Measurements from ENCODE around the gene COLEC11.

The COLEC11 gene

GRCh38 chr2:3589086-3589485 is 5.8 kb upstream of the COLEC11 start:
- TF ChIP-seq TCF12 (IDR thresholded peaks at IDR 0.05; ENCODE audit: low read depth) (no peak), MAX (IDR thresholded peaks at IDR 0.05) (no peak), EP300 (IDR thresholded peaks at IDR 0.05; ENCODE audit: borderline replicate concordance) (no peak), REST (IDR thresholded peaks at IDR 0.05; ENCODE audit: low read depth) (no peak), CREB1 (IDR thresholded peaks at IDR 0.05; ENCODE audit: low read depth) (no peak), ZBTB7A (IDR thresholded peaks at IDR 0.05; ENCODE audit: low read depth) (no peak), CEBPB (IDR thresholded peaks at IDR 0.05) (no peak), NFIC (IDR thresholded peaks at IDR 0.05) (no peak), USF1 (IDR thresholded peaks at IDR 0.05) (no peak), EGR1 (IDR thresholded peaks at IDR 0.05) (no peak), TEAD4 (IDR thresholded peaks at IDR 0.05) (no peak), RAD21 (IDR thresholded peaks at IDR 0.05; ENCODE audit: low read depth) (no peak), TAF1 (IDR thresholded peaks at IDR 0.05; ENCODE audit: low read depth) (no peak), YY1 (IDR thresholded peaks at IDR 0.05; ENCODE audit: low read depth) (no peak), FOXM1 (IDR thresholded peaks at IDR 0.05; ENCODE audit: borderline replicate concordance, low read depth) (no peak)

DNA sequence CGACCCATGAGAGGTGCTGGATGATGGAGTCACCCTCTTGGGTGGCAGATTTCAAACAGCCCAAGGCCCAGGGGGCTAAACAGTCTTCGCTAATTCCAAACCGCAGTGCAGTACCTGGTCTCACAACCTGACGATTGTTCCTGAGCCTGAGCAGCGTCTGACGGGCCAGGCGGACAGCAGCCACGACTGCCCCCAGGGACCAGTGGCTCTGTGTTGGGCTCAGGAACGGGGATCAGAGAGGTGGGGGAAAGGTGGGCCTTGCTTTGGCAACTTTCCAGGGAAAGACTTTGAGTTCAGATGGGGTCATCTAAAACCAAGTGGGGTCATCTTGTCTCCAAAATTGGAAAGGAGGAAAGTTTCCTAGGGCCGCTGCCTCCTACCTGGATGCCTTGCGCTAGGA is 492 bp downstream of the COLEC11 start:
- TF ChIP-seq FOXM1 (IDR thresholded peaks at IDR 0.05; ENCODE audit: borderline replicate concordance, low read depth) (no peak), EGR1 (IDR thresholded peaks at IDR 0.05) (no peak), ZBTB7A (IDR thresholded peaks at IDR 0.05; ENCODE audit: low read depth) (no peak), NFIC (IDR thresholded peaks at IDR 0.05) (no peak), CEBPB (IDR thresholded peaks at IDR 0.05) (no peak), EP300 (IDR thresholded peaks at IDR 0.05; ENCODE audit: borderline replicate concordance) (no peak), CREB1 (IDR thresholded peaks at IDR 0.05; ENCODE audit: low read depth) (no peak), TAF1 (IDR thresholded peaks at IDR 0.05; ENCODE audit: low read depth) (no peak), MAX (IDR thresholded peaks at IDR 0.05) (no peak), REST (IDR thresholded peaks at IDR 0.05; ENCODE audit: low read depth) (no peak), RAD21 (IDR thresholded peaks at IDR 0.05; ENCODE audit: low read depth) (no peak), YY1 (IDR thresholded peaks at IDR 0.05; ENCODE audit: low read depth) (no peak), TEAD4 (IDR thresholded peaks at IDR 0.05) (no peak), USF1 (IDR thresholded peaks at IDR 0.05) (no peak), TCF12 (IDR thresholded peaks at IDR 0.05; ENCODE audit: low read depth) (no peak)

- TF ChIP-seq NFIC (IDR thresholded peaks at IDR 0.05) (no peak), RAD21 (IDR thresholded peaks at IDR 0.05; ENCODE audit: low read depth) (no peak), EP300 (IDR thresholded peaks at IDR 0.05; ENCODE audit: borderline replicate concordance) (no peak), CEBPB (IDR thresholded peaks at IDR 0.05) (no peak), EGR1 (IDR thresholded peaks at IDR 0.05) (no peak), CREB1 (IDR thresholded peaks at IDR 0.05; ENCODE audit: low read depth) (no peak), ZBTB7A (IDR thresholded peaks at IDR 0.05; ENCODE audit: low read depth) (no peak), MAX (IDR thresholded peaks at IDR 0.05) (no peak), USF1 (IDR thresholded peaks at IDR 0.05) (no peak), REST (IDR thresholded peaks at IDR 0.05; ENCODE audit: low read depth) (no peak), TAF1 (IDR thresholded peaks at IDR 0.05; ENCODE audit: low read depth) (no peak), TEAD4 (IDR thresholded peaks at IDR 0.05) (no peak), YY1 (IDR thresholded peaks at IDR 0.05; ENCODE audit: low read depth) (no peak), TCF12 (IDR thresholded peaks at IDR 0.05; ENCODE audit: low read depth) (no peak)
Measured at GRCh38 chr2:3595985-3596384, 1.1 kb downstream of the COLEC11 start.
